ENCODE data around the gene SDK1. TPM values are rescaled to one million over a fixed set of nuclear protein-coding genes. Genes with fewer than 3 reads are reported as not detected.

The SDK1 gene
- total RNA-seq, 1 donor from 2014 or later, result 10.4 TPM

- ATAC-seq (no peak), DNase-seq (no peak)
- TF ChIP-seq CTCF (IDR thresholded peaks at IDR 0.05), result no peak
- Histone ChIP-seq H3K36me3 (no peaks in the 10 kb centered on the region), H3K27me3 (no peaks in the 10 kb centered on the region), H3K4me3 (no peak overlapping the region), H3K4me1 (no peaks in the 10 kb centered on the region), H3K9me3 (no peaks in the 10 kb centered on the region), H3K27ac (no peak overlapping the region)
- intact Hi-C loops (cut with DNase I), result no loop called here
Measured at GRCh38 chr7:3594901-3595300, 293.8 kb downstream of the SDK1 start.

- intact Hi-C loops (cut with DNase I), result no loop called here
- DNase-seq, result no peak
- Histone ChIP-seq H3K36me3 (no peaks in the 10 kb centered on the region), H3K9me3 (no peaks in the 10 kb centered on the region), H3K27me3 (no peaks in the 10 kb centered on the region), H3K4me1 (no peaks in the 10 kb centered on the region), H3K27ac (no peak overlapping the region), H3K4me3 (no peak overlapping the region)
- no peak for ATAC-seq
- no peak for TF ChIP-seq CTCF (IDR thresholded peaks at IDR 0.05)
Measured at GRCh38 chr7:3598854-3599253, 297.8 kb downstream of the SDK1 start.

- H3K4me1 ChIP-seq, result no peaks in the 10 kb centered on the region
- no peaks in the 10 kb centered on the region for H3K36me3 ChIP-seq
- ATAC-seq (no peak), DNase-seq (no peak)
- H3K27me3 ChIP-seq, result no peaks in the 10 kb centered on the region
- intact Hi-C loops (cut with DNase I), result no loop called here
- H3K27ac ChIP-seq, result no peak overlapping the region
- no peak overlapping the region for H3K4me3 ChIP-seq
- no peak for TF ChIP-seq CTCF (IDR thresholded peaks at IDR 0.05)
- H3K9me3 ChIP-seq, result peaks cover 4% of the 10 kb centered on the region
Measured at GRCh38 chr7:3605222-3605621, 304.2 kb downstream of the SDK1 start.

- Histone ChIP-seq H3K4me1 (no peaks in the 10 kb centered on the region), H3K36me3 (no peaks in the 10 kb centered on the region), H3K4me3 (no peak overlapping the region), H3K27ac (no peak overlapping the region), H3K27me3 (no peaks in the 10 kb centered on the region), H3K9me3 (peaks cover 4% of the 10 kb centered on the region)
- no peak for DNase-seq
- intact Hi-C loops (cut with DNase I), result no loop called here
- no peak for TF ChIP-seq CTCF (IDR thresholded peaks at IDR 0.05)
- no peak for ATAC-seq
Measured at GRCh38 chr7:3606436-3606835, 305.4 kb downstream of the SDK1 start.

GRCh38 chr7:3607847-3608246 lies 306.8 kb downstream of the SDK1 start:
- TF ChIP-seq CTCF (IDR thresholded peaks at IDR 0.05), result no peak
- DNase-seq, result no peak
- no peak for ATAC-seq
- Histone ChIP-seq H3K27me3 (no peaks in the 10 kb centered on the region), H3K9me3 (peaks cover 4% of the 10 kb centered on the region), H3K4me3 (no peak overlapping the region), H3K4me1 (no peaks in the 10 kb centered on the region), H3K36me3 (no peaks in the 10 kb centered on the region), H3K27ac (no peak overlapping the region)
- intact Hi-C loops (cut with DNase I), result no loop called here

- DNase-seq (no peak), ATAC-seq (no peak)
- TF ChIP-seq CTCF (IDR thresholded peaks at IDR 0.05), result no peak
- Histone ChIP-seq H3K4me1 (no peaks in the 10 kb centered on the region), H3K27me3 (no peaks in the 10 kb centered on the region), H3K27ac (no peak overlapping the region), H3K9me3 (no peaks in the 10 kb centered on the region), H3K36me3 (no peaks in the 10 kb centered on the region), H3K4me3 (no peak overlapping the region)
- intact Hi-C loops (cut with DNase I), result no loop called here
Measured at GRCh38 chr7:3616306-3616705, 315.3 kb downstream of the SDK1 start.

All from upper lobe of right lung (tissue), 1 donor.